HL-60 (cell line): ENCODE results near the gene SIMC1.

Experiments
- DNase-seq, 2 experiments: peaks; one replicate each; pipeline ENCODE4 v3.0.0-alpha.2; 2010 to 2020; ENCODE audit warnings: low read depth in 1 of 2, low spot score in 1 of 2
- H3K27ac ChIP-seq: fragments of 250-450 bp; sonication (Bioruptor Pico); replicated peaks from 2 replicates; pipeline ENCODE4 v1.5.1; 2020; ENCODE audit warnings: mild to moderate bottlenecking, moderate library complexity
- H3K27me3 ChIP-seq: fragments of 250-450 bp; sonication (Bioruptor Pico); 2 replicates; pipeline ENCODE4 v1.5.1; 2021; ENCODE audit warnings: mild to moderate bottlenecking, moderate library complexity; ENCODE audit not compliant: insufficient read depth, poor library complexity, severe bottlenecking
- H3K4me3 ChIP-seq: replicated peaks from 2 replicates; pipeline ENCODE4 v1.5.1; 2011; ENCODE audit warnings: mild to moderate bottlenecking, control low read depth, low read length; ENCODE audit not compliant: insufficient read depth
- GABPA ChIP-seq: IDR thresholded peaks from 2 replicates; pipeline ENCODE4 v1.6.1; 2012; ENCODE audit warnings: low read depth
- POLR2AphosphoS5 ChIP-seq: IDR thresholded peaks from 2 replicates; pipeline ENCODE4 v1.6.1; 2012; ENCODE audit warnings: low read depth
- SPI1 ChIP-seq: IDR thresholded peaks from 2 replicates; pipeline ENCODE4 v1.6.1; 2012; ENCODE audit warnings: low read depth, mild to moderate bottlenecking, borderline replicate concordance
- TF ChIP-seq, protein P1 (sequence below): IDR thresholded peaks from 2 replicates; pipeline ENCODE4 v1.6.1; 2012; ENCODE audit warnings: low read depth; ENCODE audit not compliant: insufficient replicate concordance
- TF ChIP-seq, protein P2 (sequence below): IDR thresholded peaks from one replicate; pipeline ENCODE4 v1.5.1; 2011; ENCODE audit warnings: low read length, control low read depth, inconsistent platforms; ENCODE audit not compliant: insufficient read depth

Gene SIMC1

DNA sequence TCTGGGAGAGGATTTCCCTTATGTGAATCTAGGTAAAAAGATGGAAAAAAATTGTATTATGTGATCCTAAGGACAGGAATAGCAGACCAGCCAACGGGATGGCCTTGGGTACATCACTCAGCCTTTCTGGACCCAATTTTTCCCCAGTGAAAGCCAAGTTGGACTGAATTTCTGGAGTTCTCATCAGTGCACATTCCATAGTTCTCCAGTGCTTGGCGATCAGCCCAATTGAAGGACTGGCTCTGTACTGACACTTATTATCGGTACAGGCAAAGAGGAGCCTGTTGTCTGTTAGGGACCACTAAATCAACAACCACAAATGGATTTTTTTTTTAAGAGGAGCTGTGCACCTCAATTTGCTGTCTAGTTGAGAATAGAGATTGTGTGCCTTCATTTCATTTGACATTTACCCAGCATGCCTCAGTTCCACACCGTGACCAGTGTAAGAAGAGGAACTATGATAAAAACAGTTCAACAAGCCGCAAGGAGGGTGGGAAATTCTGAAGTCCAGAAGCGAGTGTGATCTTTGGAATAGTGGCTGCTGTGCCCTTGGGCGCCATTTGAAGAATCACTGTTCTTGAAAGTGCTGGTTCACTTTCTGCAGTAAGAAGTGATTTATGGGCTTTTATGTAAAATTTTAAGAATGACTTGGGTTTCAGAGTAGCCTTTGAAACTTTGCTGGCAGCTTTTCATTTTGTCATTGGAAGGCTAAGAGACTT lies 135.0 kb downstream of the SIMC1 start:
- H3K4me3 ChIP-seq = no peak overlapping the region
- no peak overlapping the region for H3K27ac ChIP-seq
- no peak for TF ChIP-seq POLR2AphosphoS5
- TF ChIP-seq SPI1 = no peak
- TF ChIP-seq, protein P1, sequence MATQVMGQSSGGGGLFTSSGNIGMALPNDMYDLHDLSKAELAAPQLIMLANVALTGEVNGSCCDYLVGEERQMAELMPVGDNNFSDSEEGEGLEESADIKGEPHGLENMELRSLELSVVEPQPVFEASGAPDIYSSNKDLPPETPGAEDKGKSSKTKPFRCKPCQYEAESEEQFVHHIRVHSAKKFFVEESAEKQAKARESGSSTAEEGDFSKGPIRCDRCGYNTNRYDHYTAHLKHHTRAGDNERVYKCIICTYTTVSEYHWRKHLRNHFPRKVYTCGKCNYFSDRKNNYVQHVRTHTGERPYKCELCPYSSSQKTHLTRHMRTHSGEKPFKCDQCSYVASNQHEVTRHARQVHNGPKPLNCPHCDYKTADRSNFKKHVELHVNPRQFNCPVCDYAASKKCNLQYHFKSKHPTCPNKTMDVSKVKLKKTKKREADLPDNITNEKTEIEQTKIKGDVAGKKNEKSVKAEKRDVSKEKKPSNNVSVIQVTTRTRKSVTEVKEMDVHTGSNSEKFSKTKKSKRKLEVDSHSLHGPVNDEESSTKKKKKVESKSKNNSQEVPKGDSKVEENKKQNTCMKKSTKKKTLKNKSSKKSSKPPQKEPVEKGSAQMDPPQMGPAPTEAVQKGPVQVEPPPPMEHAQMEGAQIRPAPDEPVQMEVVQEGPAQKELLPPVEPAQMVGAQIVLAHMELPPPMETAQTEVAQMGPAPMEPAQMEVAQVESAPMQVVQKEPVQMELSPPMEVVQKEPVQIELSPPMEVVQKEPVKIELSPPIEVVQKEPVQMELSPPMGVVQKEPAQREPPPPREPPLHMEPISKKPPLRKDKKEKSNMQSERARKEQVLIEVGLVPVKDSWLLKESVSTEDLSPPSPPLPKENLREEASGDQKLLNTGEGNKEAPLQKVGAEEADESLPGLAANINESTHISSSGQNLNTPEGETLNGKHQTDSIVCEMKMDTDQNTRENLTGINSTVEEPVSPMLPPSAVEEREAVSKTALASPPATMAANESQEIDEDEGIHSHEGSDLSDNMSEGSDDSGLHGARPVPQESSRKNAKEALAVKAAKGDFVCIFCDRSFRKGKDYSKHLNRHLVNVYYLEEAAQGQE = no peak
- TF ChIP-seq GABPA = no peak
- TF ChIP-seq, protein P2, sequence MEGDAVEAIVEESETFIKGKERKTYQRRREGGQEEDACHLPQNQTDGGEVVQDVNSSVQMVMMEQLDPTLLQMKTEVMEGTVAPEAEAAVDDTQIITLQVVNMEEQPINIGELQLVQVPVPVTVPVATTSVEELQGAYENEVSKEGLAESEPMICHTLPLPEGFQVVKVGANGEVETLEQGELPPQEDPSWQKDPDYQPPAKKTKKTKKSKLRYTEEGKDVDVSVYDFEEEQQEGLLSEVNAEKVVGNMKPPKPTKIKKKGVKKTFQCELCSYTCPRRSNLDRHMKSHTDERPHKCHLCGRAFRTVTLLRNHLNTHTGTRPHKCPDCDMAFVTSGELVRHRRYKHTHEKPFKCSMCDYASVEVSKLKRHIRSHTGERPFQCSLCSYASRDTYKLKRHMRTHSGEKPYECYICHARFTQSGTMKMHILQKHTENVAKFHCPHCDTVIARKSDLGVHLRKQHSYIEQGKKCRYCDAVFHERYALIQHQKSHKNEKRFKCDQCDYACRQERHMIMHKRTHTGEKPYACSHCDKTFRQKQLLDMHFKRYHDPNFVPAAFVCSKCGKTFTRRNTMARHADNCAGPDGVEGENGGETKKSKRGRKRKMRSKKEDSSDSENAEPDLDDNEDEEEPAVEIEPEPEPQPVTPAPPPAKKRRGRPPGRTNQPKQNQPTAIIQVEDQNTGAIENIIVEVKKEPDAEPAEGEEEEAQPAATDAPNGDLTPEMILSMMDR = no peak
- DNase-seq = peak in 1 of 2 experiments; percentile 36
- no peaks in the 10 kb centered on the region for H3K27me3 ChIP-seq

DNA sequence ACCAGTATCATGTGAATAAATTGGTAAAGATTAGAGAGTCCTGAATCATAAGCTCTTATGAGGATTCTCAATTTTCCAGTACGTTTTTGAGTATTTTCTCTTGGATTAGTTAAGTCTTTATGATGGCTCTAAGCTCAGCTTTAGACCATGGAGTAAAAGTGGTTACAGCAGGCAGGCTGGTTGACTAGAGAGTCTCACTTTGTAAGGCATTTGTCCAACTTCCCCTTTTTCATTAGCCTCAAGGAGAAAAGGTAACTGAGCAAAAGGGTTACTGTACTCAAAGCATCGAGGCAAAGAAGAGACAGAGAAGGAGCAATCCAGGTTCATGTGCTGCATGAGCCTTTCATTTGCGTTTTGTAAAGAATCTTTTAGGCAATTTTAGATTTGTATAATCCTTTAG lies 141.7 kb downstream of the SIMC1 start:
- Histone ChIP-seq H3K4me3 (no peak overlapping the region), H3K27ac (no peak overlapping the region), H3K27me3 (no peaks in the 10 kb centered on the region)
- peak in 1 of 2 experiments; percentile 17 for DNase-seq
- TF ChIP-seq, protein P2 = no peak
- TF ChIP-seq GABPA (no peak), SPI1 (peak; percentile 74; the same call in 1 of the 2 replicates), POLR2AphosphoS5 (no peak)
- TF ChIP-seq, protein P1 = no peak

DNA sequence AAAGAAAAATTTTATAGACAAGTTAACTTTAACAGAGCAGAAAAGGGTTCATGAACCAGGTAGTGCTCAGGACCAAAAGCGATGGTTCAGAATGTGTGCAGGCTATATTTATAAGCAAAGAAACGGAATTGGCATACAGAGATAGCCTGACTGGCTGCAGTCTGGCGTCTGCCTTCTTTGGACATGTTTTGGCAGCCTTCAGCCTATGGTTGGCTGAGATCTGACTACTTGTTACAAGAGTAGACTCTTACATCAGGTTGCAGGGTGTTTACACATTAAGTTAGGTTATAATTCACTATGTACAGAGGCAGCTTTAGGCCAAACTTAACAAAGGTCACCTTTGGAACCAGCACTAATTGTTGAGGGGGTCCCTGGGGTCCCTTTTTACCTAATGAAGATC lies 143.2 kb downstream of the SIMC1 start:
- Histone ChIP-seq H3K27me3 (no peaks in the 10 kb centered on the region), H3K27ac (no peak overlapping the region), H3K4me3 (no peak overlapping the region)
- TF ChIP-seq POLR2AphosphoS5 (no peak), GABPA (no peak), SPI1 (no peak)
- TF ChIP-seq, protein P2 = no peak
- TF ChIP-seq, protein P1 = no peak
- DNase-seq = no peak
